Sciatic nerve (tissue), 2 donors: ENCODE measurements around the gene PCNX3. TPM values are rescaled to one million over a fixed set of nuclear protein-coding genes. Genes with fewer than 3 reads are reported as not detected.

ENCODE experiments used
- ATAC-seq: fragments of 200-7000 bp; cut with Tn5 transposase; one replicate; pipeline ENCODE4 v1.9.1; 2020; ENCODE audit warnings: mild to moderate bottlenecking, moderate library complexity
- DNase-seq: peaks from one replicate; pipeline ENCODE4 v3.0.0-alpha.2; 2020; ENCODE audit warnings: low spot score
- intact Hi-C: fragments of 100-400 bp; cut with DNase I; formaldehyde crosslinking; loops from one replicate; pipeline ENCODE4 v1.14.2; 2022
- total RNA-seq: library from RNA; stranded (reverse); fragmentation: NEBNext Ultra II Directional; extraction: Animal tissue kit (Norgen Biotek cat#: 25700); gene quantifications from one replicate; pipeline ENCODE4 v1.2.1, GENCODE V29; 2021
- donor health status: DM: no; HTN: no; CAD: no.
- donor health status: DM: no; HTN: no; CAD: no.

The PCNX3 gene
- 23.9 TPM for total RNA-seq

DNA sequence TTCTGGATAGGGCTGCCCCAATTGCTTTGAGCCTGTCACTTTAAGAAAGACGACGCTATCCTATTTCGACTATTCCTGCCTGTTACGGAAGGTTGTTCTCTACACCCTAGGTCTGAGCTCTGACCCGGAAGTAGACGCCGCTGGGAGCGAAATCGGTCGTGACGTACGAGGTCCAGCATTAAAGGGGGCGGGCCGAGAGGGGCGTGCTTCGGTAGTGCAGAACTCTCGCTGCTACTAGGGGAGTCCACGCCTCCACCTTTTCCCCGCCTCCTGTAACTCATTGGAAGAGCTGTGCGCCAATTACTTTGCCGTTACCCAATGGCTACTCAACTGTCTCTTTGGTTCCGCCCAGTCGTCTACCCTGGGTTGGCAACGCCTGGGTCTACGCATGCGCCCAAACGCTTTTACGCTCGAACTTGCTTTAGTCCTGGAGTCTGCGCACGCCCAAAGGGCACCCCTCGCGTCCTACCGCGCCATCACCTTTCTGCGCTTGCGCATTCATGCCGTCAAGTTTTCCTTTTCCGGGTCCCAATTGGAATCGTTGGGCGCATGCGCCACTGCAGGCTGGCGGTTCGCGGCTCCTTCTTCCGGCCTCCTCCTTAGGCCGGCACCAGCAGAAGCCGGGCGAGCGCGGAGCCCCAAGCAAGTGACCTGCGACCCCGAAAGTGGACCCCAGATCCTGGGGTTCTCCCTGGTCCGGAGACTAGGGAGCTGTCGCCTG lies at the start of gene PCNX3:
TSS of gene PCNX3 (plus strand) at position 548 of the 721 bp plus-strand sequence. CDS start 536 bp downstream, outside the sequence.
- ATAC-seq (peak; percentile 89), DNase-seq (peak; percentile 100)
- intact Hi-C loops: no loop called here

DNA sequence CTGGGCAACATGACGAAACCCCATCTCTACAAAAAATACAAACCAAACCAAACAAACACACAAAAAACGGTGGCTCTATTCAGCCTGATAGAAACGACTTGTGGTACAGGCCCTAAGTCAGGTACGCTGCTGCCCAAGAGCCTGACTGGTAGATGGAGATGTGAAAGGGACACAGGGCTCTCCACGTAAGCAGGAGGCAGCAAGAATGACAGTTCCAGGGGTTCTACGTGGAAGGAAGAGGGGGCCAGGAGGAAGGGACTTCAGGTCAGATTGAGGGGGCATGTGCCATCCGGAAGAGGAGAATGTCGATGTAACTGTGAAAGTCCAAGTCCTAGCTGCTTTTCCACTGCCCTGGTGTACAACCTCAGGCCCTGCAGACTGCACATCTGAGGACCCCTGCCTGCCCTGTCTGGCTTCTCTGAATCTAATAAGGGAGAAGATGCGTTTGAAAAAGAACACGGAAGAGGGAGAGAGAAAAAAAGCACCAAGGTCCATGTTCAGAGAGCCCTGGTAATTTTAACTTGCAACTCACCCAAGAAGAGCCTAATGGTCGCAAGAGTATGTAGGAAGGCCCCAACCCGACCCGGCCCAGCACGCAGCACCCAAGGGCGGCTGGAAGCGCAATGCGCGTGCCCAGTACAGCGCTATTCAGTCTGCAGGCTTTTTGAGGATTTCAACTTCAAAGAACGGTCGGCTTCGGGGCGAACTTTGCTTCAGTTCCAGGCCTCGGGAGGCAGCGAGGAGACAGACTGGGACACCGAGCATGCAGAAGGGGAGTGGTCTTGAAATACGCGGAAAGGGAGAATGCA lies 46.2 kb upstream of the PCNX3 start:
- peak; percentile 20 for ATAC-seq
- intact Hi-C loops: no loop called here

DNA sequence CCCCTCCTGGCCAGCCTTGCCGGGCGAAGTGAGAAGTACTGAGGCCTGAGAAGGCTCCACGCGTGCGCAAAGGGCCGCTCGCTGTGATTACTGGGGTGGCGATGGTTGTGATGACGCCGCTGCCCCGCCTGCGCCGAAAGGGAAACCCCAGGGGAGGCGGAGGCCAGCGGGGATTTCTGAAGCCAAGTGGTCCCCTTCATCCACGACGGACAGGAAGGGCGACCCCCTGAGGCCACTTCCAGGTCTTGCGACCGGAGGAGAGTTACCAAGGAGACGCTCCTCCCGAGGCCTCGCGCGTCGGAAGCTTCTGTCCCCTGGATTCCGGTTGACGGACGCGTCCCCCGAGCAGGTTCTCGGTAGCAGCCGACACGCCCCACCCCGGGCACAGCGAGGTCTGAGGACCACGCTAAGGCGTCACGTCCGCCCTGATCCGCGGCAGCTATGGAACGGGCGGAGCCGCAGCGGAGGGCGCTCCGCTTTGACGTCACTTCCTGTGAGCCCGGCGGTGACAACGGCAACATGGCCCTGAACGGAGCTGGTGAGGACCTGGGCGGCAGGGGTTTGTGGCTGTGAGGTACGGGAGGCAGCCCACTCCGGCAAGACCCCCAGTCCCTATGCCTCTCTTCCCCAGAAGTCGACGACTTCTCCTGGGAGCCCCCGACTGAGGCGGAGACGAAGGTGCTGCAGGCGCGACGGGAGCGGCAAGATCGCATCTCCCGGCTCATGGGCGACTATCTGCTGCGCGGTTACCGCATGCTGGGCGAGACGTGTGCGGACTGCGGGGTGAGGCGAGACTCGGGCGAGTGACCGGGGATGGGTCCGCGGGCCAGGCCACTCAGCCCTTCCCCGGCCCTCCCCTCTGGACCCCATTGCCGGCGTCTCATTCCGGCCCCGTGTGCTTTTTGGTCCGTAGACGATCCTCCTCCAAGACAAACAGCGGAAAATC lies 45.3 kb upstream of the PCNX3 start, which contains the start of gene ZNRD2:
TSS of gene ZNRD2 (plus strand) at position 505 of the 946 bp plus-strand sequence. CDS start at position 520, 15 bp downstream.
- intact Hi-C loops: loop anchor here (5.0 kb wide), 1 partner anchor 37 kb away; no protein-coding TSS in a partner anchor
- peak; percentile 92 for ATAC-seq
- peak; percentile 98 for DNase-seq

More for the DNA sequence above, 46.2 kb upstream of the PCNX3 start:
- no peak for DNase-seq

DNA sequence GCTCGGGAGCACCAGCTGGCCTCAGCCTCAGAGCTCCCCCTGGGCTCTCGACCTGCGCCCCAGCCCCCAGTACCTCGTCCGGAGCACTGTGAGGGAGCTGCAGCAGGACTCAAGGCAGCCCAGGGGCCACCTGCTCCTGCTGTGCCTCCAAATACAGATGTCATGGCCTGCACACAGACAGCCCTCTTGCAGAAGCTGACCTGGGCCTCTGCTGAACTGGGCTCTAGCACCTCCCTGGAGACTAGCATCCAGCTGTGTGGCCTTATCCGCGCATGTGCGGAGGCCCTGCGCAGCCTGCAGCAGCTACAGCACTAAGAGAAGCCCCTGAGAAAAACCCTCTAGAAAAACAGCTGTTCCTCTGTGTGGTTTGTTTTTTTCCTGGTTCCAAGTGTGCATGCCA lies 44.2 kb upstream of the PCNX3 start:
- ATAC-seq: no peak
- DNase-seq: no peak
- intact Hi-C loops: loop anchor here (5.0 kb wide), 1 partner anchor 36 kb away; no protein-coding TSS in a partner anchor

DNA sequence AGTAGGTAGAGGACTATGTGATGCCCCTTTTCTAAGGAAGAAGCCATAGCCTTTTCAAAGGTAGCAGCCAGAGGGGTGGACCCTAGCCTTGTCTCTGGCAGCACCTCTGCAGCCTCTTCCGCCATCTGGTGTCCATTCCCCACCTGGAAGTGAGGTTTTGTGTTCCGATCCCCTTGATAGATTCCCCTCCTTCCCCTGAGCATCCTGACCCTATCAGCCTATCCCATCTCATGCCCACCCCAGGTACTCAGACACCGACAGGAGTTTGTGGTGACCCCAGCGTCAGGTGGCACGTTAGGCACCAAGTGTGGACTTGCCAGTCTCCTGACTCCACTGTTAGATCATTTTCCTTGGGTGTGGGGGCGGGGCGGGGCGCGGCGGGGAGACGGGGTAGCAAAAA lies 43.6 kb upstream of the PCNX3 start:
- DNase-seq (no peak), ATAC-seq (no peak)
- intact Hi-C loops: loop anchor here (5.0 kb wide), 1 partner anchor 35 kb away; no protein-coding TSS in a partner anchor

DNA sequence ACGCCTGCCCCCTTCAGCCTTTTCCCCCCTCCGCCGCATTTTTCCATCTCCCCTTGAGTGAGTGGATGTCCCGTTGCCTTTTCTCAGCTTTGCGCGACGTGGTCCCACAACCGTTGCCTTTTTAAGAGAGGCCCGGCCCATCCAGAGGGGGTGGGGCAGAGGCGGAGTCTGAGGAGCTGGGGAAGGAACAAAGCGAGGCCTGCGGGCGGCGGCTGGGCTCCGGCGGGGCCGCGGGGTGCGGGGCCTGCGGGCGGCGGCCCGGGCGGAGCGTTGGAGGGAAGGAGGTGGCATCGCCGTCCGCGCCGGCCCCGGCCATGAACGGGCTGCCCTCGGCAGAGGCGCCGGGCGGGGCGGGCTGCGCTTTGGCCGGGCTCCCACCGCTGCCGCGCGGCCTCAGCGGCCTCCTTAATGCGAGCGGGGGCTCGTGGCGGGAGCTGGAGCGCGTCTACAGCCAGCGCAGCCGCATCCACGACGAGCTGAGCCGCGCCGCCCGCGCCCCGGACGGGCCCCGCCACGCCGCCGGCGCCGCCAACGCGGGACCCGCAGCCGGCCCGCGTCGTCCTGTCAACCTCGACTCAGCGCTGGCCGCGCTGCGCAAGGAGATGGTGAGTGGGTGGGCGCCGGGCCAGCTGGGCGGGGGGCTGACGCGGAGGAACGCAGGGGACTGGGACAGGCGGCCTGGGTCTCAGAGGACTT lies 43.1 kb upstream of the PCNX3 start, which contains the start of gene FAM89B:
TSS of gene FAM89B (plus strand) at position 183 of the 696 bp plus-strand sequence. CDS start at position 315, 132 bp downstream.
- intact Hi-C loops: loop anchor here (5.0 kb wide), 1 partner anchor 35 kb away; no protein-coding TSS in a partner anchor
- ATAC-seq (peak; percentile 45), DNase-seq (peak; percentile 97)

DNA sequence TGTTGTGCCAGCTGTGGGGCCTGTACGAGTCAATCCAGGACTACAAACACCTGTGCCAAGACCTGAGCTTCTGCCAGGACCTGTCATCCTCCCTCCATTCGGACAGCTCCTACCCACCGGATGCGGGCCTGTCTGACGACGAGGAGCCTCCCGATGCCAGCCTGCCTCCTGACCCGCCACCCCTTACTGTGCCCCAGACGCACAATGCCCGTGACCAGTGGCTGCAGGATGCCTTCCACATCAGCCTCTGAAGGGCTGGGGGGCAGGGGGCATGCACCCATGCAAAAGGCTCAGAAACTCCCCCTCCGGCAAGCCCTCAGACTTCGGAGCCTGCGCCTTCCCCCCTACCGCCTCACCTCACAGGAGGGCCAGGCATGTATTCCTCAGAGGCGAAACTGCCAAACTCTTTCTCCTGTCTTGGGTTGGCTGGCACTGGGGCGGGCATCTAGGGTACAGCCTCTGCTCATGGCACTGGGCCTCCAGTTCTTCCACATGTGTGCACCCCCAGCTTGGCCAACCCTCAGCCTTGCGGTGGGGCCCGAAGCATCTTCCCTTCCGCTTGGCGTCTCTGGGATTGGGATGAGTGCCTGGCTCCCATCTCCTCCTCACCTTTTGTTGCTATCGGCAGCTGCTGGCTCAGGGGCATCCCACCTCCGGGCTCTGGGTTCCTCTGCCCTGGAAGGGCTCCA lies 42.0 kb upstream of the PCNX3 start:
- intact Hi-C loops: loop anchor here (5.0 kb wide), 1 partner anchor 34 kb away; no protein-coding TSS in a partner anchor
- DNase-seq (no peak), ATAC-seq (no peak)

DNA sequence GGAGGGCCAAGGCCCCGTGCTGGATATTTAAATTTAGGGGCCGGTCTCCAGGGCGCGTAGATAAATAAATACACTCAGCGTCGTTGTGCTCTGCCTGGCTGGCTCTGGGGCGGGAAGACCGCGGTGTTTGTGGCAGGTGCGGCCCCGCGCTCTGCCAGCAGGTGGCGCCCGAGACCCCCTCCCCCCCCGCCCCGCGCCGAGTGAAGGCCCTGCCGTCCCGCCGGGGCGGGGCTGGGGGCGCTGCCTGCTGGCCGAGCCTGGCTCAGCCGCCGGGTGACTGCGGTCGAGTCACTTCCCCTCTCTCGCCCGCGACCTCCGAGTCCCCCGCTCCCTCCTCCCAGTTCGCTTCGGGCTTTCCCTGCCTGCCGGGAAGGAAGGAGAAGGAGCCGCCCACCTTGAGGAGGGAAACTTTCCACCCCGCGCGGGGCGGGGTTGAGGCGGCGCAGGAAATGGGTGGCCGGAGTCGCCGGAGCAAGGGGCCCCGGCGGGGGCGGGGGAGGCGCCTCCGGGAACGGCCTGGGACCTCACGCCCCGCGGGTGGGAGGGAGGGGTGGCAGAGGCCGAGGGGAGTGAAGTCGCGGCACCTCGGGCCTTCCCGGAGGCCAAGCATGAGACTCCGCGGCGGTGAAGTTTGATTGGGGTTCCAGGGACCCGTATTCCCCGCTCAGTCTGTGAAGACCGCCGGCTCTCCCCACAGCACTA lies 41.3 kb upstream of the PCNX3 start:
- intact Hi-C loops: loop anchor here (5.0 kb wide), 1 partner anchor 33 kb away; no protein-coding TSS in a partner anchor
- peak; percentile 68 for ATAC-seq
- peak; percentile 96 for DNase-seq

DNA sequence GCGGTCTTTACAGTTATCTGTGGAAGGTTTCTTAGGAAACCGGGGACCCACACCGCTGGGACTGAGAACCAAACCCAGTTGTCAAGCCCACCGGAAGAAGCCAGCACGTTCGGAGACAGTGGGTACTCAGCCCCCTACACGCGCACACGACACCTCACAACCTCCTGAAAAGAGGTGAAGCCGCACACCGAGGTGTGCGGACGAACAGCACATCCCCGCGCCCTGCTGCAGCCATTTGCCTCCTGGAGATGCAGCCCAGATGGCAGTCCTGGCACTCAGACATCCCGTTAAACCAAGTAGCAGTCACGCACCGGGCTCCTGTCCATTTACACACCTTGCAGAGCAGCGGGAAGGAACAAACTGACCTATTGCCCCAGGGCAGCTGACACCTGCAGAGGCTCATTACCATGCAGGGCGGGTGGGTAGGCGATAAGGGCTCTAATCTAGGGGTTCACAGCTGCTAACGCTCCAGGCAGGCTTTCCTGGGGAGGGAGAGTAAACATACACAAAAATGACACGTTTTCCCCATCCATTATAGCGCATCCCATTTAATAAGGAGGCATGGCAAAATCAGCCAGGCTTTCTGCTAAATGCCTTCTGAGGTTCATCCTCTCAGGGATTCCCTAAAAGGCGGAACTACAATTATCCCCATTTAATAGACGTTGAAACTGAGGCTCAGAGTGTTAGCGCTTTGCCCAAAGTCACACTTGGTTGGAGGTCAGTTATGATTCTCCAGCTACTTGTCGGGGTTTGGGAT lies 40.6 kb upstream of the PCNX3 start:
- intact Hi-C loops: loop anchor here (5.0 kb wide), 1 partner anchor 32 kb away; no protein-coding TSS in a partner anchor
- DNase-seq (no peak), ATAC-seq (no peak)

DNA sequence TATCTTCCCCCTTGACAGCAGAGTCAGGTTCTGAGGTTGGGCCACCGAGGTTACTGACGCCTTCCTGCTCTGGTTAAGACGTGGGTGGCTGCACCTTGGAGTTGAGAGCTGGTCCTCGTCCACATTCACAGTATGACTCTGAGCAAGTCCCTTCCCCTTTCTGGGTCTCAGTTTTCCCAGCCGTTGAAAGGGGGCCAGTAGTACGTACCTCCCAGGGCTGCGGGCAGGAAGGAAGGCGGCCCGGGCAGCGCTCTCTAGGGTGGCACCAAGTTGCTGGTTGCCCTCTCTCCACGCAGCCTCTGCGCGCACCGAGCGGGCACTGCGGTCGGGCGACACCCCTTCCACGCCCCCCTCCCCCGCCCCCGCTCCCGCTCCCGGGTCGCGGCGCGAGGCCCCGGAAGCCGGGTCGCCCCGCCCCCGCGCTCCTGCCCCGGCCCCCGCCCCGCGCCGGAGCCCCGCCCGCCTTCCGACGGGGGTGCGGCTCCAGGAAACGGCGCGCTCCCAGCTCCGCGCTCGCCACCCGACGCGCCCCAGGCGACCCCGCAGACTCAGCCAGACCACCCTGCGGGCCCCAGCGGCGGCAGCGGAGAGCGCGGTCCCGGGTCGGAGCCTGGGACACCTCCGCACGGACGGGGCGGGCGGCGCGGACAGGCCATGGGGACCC lies 39.9 kb upstream of the PCNX3 start, which contains the start of gene EHBP1L1:
TSS of gene EHBP1L1 (plus strand) at position 486 of the 664 bp plus-strand sequence. CDS start 250 bp downstream, outside the sequence.
- ATAC-seq (peak; percentile 1), DNase-seq (no peak)
- intact Hi-C loops: no loop called here

DNA sequence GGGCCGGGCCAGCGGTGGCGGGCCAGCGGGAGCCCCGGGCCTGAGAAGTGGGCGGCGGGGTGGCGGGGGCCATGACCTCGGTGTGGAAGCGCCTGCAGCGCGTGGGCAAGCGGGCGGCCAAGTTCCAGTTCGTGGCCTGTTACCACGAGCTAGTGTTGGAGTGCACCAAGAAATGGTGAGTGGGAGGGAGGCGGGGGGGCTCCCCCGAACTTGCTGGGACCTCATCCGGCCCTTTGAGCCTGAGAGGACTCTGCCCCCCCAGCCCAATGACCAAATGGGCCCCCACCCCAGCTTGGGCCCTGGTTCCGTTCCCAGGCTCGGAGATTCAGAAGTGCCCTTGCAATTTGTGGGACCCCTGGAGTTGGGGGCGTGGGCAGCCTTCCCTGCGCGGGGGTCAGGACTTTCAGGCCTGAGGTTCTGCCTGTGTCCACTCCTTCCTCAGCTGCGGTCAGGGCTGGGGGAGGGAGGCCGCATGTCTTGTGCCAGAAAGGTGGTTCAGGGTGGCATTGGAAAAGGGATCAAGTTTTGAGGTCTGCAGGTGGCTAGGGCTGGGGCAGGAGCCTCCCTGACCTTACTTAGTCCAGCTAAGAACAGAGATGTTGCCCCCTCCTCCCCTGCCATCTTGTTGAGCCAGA lies 39.2 kb upstream of the PCNX3 start:
- intact Hi-C loops: no loop called here
- DNase-seq: no peak
- ATAC-seq: no peak

DNA sequence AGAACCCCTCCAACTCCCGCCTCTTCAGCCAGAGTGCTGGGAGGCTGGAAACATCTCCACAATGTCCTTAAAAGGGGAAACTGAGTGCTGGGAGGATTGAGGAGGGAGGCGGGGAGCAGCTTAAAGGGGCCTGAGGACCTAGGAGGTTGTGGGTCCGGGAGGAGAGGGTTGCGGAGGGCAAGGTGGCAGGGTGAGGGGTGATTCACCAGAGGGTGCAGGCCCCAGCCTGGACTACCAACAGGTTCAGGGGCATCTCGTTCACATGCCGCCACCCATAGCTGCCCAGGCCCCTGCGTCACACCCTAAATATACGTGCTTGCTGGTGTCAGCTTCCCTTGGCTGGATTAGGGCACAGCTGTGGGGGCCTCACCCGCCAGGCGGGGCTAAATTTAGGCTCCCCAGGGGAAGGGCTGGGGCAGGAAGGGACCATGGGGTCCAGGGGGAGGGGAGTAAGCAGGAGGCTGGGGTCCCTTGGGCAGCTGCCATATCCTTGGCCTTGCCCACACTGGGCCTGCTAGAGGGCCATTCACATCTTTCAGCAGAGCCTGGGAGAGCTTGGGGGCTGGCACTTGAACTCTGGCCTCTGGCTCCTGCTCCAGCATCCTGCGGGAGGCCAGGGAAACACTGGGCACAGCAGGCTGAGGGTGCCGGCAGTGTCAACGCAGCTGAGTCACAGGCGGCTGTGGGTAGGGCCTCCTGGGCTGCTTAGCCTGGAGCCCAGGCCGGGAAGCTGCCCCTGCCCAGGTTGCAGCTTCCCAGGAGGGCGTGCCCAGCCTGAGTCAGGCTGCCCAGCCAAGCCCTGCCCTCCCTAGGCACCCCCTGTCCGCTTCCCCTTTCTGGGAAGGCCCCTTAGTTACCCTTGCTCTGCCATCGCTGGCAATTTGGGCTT lies 38.5 kb upstream of the PCNX3 start:
- intact Hi-C loops: no loop called here
- DNase-seq (peak; percentile 77), ATAC-seq (peak; percentile 30)

DNA sequence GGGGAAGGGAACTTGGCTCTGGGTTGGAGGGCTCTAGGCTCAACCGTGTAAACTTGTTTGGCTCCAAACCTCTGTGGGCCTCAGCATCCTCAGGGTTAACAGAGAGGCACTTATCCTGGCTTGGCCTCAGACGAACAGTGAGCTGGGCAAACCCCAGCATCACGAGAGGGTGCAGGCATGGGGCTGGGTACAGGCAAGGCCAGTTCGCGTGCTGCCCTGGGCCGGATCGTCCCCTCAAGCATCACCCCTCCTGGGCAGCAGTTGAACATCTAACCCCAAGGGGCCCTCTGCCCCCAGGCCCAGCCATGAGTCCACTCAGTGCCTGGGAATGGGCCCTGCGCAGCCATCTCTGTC lies 37.8 kb upstream of the PCNX3 start:
- intact Hi-C loops: no loop called here
- ATAC-seq: no peak
- DNase-seq: no peak

DNA sequence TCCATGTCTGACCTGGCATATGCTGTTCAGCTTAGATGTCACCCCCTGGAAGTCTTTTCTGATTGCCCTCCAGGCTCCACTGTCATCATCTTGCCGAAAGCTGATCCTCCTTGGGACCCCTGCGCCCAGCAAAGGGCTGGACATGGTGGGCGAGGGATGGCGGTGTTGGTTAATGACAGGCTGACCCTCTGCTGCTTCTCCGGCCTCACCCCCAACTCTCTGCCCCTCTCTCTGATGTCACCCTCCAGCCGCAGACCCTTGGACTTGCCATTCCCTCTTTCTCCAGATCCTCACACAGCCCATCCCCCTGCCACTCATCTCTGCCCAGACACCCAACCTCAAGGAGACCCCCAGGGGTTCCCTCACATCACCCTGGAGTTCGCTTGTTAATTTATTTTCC lies 37.4 kb upstream of the PCNX3 start:
- no peak for ATAC-seq
- intact Hi-C loops: no loop called here
- no peak for DNase-seq
